Choroid plexus epithelial cell (primary cell): ENCODE results near the gene FBXO10.

Experiments
- DNase-seq: peaks from one replicate; pipeline ENCODE4 v3.0.0-alpha.2; 2010; ENCODE audit warnings: low read depth
- H3K4me3 ChIP-seq: 2 replicates; pipeline ENCODE4 v1.5.1; 2011; ENCODE audit warnings: low read depth, mild to moderate bottlenecking, control low read depth, low read length, moderate library complexity
- TF ChIP-seq, protein P1 (sequence below): conservative IDR thresholded peaks from 2 replicates; pipeline ENCODE4 v1.5.1; 2011; ENCODE audit warnings: low read depth, mild to moderate bottlenecking, control low read depth, inconsistent platforms, low read length, moderate library complexity

Gene FBXO10

DNA sequence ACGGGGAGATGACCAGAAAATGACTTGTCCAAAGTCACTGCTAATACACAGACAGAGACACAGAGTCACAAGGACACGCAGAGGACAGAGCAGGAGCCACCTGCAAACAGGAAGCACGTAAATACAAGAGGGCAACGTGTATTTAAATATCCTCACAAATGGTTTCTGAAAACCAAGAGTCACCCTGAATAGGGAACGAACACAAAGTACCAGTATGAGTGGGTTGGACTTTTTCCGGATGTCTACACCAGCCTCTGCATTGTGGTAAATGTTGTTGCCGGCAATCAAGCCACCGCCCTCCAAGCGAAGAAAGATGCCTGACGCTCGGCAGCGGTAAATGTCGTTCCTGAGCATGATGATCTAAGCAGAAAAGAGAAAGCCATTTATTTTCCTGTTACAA is 44.5 kb downstream of the FBXO10 start:
- H3K4me3 ChIP-seq: no peak overlapping the region
- DNase-seq: no peak
- TF ChIP-seq, protein P1, sequence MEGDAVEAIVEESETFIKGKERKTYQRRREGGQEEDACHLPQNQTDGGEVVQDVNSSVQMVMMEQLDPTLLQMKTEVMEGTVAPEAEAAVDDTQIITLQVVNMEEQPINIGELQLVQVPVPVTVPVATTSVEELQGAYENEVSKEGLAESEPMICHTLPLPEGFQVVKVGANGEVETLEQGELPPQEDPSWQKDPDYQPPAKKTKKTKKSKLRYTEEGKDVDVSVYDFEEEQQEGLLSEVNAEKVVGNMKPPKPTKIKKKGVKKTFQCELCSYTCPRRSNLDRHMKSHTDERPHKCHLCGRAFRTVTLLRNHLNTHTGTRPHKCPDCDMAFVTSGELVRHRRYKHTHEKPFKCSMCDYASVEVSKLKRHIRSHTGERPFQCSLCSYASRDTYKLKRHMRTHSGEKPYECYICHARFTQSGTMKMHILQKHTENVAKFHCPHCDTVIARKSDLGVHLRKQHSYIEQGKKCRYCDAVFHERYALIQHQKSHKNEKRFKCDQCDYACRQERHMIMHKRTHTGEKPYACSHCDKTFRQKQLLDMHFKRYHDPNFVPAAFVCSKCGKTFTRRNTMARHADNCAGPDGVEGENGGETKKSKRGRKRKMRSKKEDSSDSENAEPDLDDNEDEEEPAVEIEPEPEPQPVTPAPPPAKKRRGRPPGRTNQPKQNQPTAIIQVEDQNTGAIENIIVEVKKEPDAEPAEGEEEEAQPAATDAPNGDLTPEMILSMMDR: no peak

DNA sequence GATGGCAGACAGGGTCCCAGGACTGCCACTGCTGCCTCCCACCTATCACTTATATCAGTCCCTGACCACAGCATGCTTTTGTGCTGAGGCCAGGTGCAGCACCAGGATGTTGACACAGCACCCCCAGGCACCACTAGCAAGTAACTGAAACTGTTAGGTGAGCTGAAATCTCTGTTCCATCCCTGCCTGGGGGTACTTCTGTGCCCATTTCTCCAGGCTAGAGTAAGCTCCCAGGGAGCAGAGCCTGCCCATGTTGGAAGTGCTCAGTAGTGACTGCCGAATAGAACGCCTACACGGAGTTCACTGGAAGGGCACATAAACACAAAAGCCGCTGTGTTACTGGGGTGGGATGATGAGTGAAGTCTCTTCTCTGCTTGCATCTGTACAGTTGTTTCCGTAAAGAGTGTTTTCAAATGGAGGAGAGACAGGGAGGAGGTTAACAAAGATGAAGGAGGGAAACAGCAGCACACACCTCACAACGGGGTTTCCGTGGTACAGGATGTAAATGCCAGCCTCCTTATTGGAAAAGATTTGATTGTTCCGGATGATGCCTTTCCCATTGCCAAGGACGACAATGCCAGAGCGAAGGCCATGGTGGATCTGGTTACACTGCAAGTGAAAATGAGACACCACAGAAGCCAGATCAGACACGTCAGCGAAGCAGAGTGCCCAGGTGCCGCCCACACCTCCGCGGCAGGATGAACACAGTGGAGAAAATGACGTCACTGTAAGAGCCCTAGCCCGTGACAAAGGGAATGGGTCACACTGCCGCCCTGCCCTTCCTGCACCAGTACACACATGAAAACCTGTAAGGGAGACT is 47.3 kb downstream of the FBXO10 start:
- peak; percentile 69 for DNase-seq

DNA sequence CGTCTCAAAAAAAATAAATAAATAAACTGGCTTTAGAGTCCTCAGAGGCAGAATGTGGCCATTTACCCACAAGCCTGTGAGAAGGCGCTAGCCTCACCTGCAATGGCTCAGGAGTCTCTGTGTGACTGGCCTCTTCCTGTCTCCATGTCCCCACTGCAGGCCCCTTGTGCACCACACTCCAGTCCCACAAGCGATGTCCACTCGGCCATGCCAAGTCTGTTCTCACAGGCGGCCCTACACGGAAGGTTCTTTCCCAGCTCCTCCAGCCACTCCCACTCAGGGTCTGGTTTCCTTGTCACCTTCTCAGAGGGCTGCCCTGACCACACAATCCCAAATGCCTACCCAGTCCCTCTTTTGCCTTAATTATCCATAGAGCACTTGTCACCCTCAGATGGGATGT is 52.3 kb downstream of the FBXO10 start:
- H3K4me3 ChIP-seq: no peak overlapping the region
- TF ChIP-seq, protein P1: no peak
- no peak for DNase-seq

More for the DNA sequence above, 47.3 kb downstream of the FBXO10 start:
- H3K4me3 ChIP-seq: no peak overlapping the region
- TF ChIP-seq, protein P1: no peak

DNA sequence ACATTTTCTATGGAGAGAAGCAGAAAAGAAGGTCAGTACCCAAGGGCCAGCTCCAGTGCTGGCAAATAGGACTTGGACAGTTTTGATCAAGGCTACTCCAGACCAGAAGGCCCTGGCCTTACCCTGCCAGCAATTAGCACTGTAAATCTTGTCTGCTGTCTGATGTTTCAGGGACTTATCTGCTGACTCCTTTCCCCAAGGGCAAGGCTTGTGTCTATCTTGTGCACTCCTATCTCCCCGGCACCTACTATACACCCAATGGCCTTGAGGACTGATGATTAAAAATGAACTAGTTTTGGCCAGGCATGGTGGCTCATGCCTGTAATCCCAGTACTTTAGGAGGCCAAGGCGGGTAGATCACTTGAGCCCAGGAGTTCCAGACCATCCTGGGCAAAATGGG is 53.2 kb downstream of the FBXO10 start:
- no peak for DNase-seq
- no peak overlapping the region for H3K4me3 ChIP-seq
- TF ChIP-seq, protein P1: no peak

DNA sequence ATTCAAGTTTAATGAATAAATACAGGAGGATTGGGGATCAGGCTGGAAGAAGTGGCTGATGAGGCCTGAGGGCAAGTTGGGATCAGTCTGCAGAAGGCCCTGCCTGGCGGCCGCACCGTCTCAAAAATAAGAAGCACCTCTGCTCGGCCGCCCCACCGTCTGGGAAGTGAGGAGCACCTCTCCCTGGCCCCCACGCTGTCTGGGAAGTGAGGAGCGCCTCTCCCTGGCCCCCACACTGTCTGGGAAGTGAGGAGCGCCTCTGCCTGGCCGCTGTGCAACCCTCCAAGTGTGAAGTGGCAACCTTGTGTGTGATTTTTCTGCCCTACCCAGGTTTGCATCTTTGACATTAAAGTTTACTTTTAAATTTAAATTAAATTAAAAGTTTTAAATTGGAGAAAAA is 55.1 kb downstream of the FBXO10 start:
- no peak overlapping the region for H3K4me3 ChIP-seq
- DNase-seq: no peak
- TF ChIP-seq, protein P1: no peak

DNA sequence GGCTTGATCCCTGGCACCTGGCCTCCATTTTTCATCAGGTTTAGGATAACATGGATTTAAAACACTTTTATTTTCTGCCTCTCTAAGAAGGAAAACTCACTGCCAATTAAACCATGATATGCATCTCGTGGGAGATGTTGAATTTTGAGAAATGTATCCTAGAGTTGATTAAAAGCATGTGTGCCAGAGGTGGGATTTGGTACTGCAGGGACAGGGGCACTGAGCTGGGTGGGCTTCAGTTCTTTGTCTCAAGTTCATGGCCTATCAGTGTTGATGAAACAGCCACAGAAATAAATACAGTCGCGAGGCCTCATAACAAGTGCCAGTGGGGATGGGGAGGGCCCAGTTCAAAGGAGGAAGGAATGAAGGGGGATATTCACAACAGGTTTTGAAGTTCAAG is 55.5 kb downstream of the FBXO10 start:
- no peak for DNase-seq
- TF ChIP-seq, protein P1: no peak
- H3K4me3 ChIP-seq: no peak overlapping the region

DNA sequence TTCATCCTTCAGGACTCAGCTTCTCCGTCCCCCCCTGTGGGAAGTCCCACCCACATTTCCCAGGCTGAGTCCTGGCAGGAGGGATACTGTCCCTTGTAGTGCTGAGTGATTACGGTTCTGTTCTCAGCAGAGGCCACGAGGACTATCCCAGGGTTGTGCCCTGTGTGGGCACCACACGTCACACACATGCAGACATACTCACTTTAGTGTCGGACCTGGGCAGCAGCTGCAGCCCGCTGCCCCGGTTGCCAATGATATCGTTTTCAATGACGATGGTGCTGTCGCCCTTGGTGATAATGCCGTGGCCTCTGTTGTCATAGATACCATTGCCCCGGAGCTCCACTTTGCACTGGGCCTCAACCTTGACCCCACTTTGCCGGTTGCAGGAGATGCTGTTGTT is 58.3 kb downstream of the FBXO10 start:
- DNase-seq: no peak
- TF ChIP-seq, protein P1: no peak
- H3K4me3 ChIP-seq: no peak overlapping the region
